ENCODE measurements around the gene C20orf96. TPM values are rescaled to one million over a fixed set of nuclear protein-coding genes. Genes with fewer than 3 reads are reported as not detected.
"Not testable (repeated sequence)": the region's sequence is repeated elsewhere in the genome, so short reads cannot be mapped to it uniquely, and the experiment has no call there.

C20orf96 gene
- total and polyA plus RNA-seq, 4 donors, result 6.8 to 29.3 (median 17.9) TPM

DNA sequence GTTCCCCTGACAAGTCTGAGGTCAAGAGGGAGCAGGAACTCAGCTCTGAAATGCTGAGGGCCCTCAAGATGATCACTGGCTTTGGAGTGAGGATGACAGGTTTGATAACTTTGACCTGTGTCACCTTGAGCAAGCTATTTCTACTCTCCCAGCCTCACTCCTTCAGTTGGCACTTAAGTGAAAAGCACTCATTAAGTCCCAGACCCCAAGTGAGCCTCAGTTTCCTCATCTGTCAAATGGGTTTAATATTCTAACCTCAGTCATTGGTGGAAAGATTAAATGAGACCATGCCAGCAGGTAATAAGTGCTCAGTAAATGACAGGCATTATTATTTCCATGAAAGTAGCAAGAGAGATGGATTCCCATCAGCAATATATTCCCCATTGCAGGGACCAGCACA lies 19.0 kb downstream of the C20orf96 start:
- Histone ChIP-seq H3K4me3 (ENCODE audit: low read depth, low read length) (no peak overlapping the region), H3K9me3 (ENCODE audit: control insufficient read depth, insufficient read depth, low read length) (no peaks in the 10 kb centered on the region), H3K36me3 (ENCODE audit: control insufficient read depth, insufficient read depth, low read length) (peaks cover 19% of the 10 kb centered on the region), H3K4me1 (ENCODE audit: control insufficient read depth, insufficient read depth, low read length) (peaks cover 10% of the 10 kb centered on the region), H3K27me3 (ENCODE audit: control insufficient read depth, insufficient read depth, low read length) (no peaks in the 10 kb centered on the region), H3K27ac (ENCODE audit: low read depth, low read length) (no peak overlapping the region)
- no peak for DNase-seq (ENCODE audit: low read depth in 4 of 6, low spot score in 6 of 6)

DNA sequence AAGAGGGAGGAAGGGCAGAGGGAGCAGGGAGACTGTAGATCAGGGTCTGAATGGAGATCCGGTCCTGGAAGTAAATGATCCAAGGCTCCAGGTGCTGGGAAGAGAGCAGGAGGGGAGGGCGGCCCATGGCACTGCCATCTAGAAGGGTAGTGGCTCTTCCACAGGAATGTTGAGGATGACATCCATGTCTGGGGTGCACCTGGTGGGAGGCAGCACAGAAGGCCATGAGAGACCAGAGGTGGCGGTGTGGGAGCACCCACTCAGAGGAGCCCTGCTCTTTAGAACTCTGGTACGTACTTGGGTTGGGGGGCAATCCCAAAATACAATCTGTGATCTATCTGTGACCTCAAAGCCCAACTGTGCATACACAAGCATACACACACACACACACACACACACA lies 19.5 kb downstream of the C20orf96 start:
- DNase-seq (ENCODE audit: low read depth in 4 of 6, low spot score in 6 of 6), result no peak
- Histone ChIP-seq H3K27me3 (ENCODE audit: control insufficient read depth, insufficient read depth, low read length) (no peaks in the 10 kb centered on the region), H3K36me3 (ENCODE audit: control insufficient read depth, insufficient read depth, low read length) (peaks cover 15% of the 10 kb centered on the region), H3K4me1 (ENCODE audit: control insufficient read depth, insufficient read depth, low read length) (peaks cover 14% of the 10 kb centered on the region), H3K9me3 (ENCODE audit: control insufficient read depth, insufficient read depth, low read length) (no peaks in the 10 kb centered on the region), H3K27ac (ENCODE audit: low read depth, low read length) (no peak overlapping the region), H3K4me3 (ENCODE audit: low read depth, low read length) (no peak overlapping the region)
- WGBS (ENCODE audit: insufficient coverage), result 75% methylated on average over 3 of the region's 4 CpGs

DNA sequence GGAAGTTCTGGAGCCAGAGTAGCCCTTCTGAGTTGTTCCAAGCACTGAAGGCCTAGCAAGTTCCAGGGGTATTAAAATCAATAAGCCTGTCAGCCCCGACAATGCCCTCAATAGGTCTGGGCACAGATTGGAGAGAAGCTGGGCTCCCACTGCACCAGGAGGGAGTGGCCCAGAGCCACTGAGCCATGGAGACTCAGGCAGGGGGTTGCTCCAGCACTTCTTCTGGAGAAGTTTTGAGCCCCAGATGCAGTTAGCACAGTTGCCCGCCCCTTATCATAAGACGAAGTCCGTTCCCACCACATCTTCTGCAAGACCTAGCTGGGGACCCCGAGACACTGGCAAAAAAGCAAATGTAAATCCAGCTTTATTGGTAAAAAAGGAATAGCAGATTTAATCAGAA lies 20.0 kb downstream of the C20orf96 start:
- H3K9me3 ChIP-seq (ENCODE audit: control insufficient read depth, insufficient read depth, low read length), result no peaks in the 10 kb centered on the region
- no peaks in the 10 kb centered on the region for H3K27me3 ChIP-seq (ENCODE audit: control insufficient read depth, insufficient read depth, low read length)
- no peak overlapping the region for H3K4me3 ChIP-seq (ENCODE audit: low read depth, low read length)
- peaks cover 9% of the 10 kb centered on the region for H3K36me3 ChIP-seq (ENCODE audit: control insufficient read depth, insufficient read depth, low read length)
- peaks cover 14% of the 10 kb centered on the region for H3K4me1 ChIP-seq (ENCODE audit: control insufficient read depth, insufficient read depth, low read length)
- no peak overlapping the region for H3K27ac ChIP-seq (ENCODE audit: low read depth, low read length)
- WGBS (ENCODE audit: insufficient coverage), result 88% methylated on average over 2 of the region's 5 CpGs
- no peak for DNase-seq (ENCODE audit: low read depth in 4 of 6, low spot score in 6 of 6)

DNA sequence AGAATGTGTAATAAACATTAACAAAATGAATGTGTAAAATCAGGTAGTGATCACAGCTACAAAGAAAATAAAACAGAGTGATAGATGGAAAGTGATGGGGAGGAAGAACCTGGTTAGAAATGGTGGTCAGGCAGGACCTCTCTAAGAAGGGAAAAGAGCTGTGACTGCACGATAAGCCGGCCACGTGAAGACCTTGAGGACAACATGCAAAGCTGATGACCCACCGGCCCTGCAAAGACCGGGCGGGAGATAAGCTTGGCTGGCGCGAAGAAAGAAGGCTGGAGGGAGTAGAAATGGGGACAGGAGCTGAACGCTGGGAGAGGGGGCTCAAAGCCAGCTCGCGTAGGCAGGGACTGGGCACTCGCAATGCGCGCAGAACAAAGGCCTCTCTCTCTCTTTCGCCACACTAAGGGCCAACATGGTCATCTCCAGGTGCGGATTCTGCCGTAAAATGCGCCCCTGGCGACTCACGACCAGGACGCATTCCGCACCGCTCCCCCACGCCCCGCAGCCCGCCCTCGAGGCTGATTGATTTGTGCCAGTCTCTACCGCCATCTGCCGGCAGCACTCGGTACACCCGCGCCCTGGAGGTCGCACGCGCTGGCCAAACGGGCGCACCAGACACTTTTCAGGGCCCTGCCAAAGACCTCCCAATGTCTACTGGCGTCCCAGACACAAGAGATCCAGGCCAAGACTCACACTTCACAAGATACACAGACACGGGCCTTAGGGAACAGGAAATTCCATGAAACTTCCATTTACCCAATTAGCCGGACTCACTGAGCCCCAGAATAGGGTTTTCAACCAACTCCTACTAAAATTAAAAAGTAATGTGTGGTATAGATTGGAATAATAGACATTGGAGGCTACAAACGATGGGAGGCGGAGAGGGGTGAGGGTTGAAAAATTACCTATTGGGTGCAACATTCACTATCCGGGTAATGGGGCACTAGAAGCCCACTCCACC lies 23.7 kb downstream of the C20orf96 start:
- 1% methylated on average over 38 of the region's 43 CpGs for WGBS (ENCODE audit: insufficient coverage)
- H3K9me3 ChIP-seq (ENCODE audit: control insufficient read depth, insufficient read depth, low read length), result no peaks in the 10 kb centered on the region
- H3K4me1 ChIP-seq (ENCODE audit: control insufficient read depth, insufficient read depth, low read length), result peaks cover 11% of the 10 kb centered on the region
- H3K27ac ChIP-seq (ENCODE audit: low read depth, low read length), result no peak overlapping the region
- H3K36me3 ChIP-seq (ENCODE audit: control insufficient read depth, insufficient read depth, low read length), result peaks cover 4% of the 10 kb centered on the region
- no peaks in the 10 kb centered on the region for H3K27me3 ChIP-seq (ENCODE audit: control insufficient read depth, insufficient read depth, low read length)
- H3K4me3 ChIP-seq (ENCODE audit: low read depth, low read length), result peak overlapping the region; percentile 54
- peak; percentile 57 to 96 (median 70) for DNase-seq (ENCODE audit: low read depth in 4 of 6, low spot score in 6 of 6)

DNA sequence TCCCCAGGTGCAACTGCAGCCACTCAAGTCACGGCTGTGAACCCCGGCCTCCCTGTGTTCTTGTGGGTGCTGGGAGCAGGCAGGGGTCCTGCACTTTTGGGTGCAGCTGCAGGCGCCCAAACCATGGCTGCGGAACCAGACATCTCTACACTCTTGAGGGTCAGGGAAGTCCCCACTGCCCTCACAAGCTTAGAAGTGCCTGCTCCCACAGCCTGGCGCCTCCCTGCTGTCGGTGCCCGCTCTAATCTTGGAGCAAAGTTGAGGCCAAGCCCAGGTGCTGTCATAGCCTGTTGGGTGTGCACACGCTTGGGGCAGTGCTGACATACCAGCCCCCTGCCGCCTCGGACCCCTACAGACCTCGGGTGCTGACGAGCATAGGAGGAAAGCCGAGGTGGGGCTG lies 26.8 kb downstream of the C20orf96 start:
- no peaks in the 10 kb centered on the region for H3K27me3 ChIP-seq (ENCODE audit: control insufficient read depth, insufficient read depth, low read length)
- DNase-seq (ENCODE audit: low read depth in 4 of 6, low spot score in 6 of 6), result no peak
- peaks cover 11% of the 10 kb centered on the region for H3K4me1 ChIP-seq (ENCODE audit: control insufficient read depth, insufficient read depth, low read length)
- no peaks in the 10 kb centered on the region for H3K36me3 ChIP-seq (ENCODE audit: control insufficient read depth, insufficient read depth, low read length)
- no peak overlapping the region for H3K4me3 ChIP-seq (ENCODE audit: low read depth, low read length)
- H3K9me3 ChIP-seq (ENCODE audit: control insufficient read depth, insufficient read depth, low read length), result no peaks in the 10 kb centered on the region
- H3K27ac ChIP-seq (ENCODE audit: low read depth, low read length), result no peak overlapping the region
- 84% methylated on average over 11 of the region's 13 CpGs for WGBS (ENCODE audit: insufficient coverage)

DNA sequence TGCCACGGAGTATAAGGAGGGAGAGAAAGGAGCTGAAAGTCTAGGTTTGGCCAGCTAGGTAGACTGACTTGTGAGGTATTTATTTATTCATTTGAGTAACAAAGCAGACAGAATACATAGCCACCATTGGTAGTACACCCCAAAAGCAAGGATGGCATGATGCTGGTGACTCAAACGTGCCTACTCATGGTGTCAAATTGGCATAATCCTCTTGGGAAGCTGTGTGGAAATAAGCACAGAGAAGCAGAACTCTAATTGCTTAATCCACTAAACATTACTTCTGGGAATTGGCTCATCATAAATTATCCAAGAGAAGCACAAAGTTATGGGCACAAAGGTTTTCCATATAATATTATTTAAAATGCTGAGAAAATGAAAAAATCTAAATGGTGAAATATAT lies 30.6 kb downstream of the C20orf96 start:
- DNase-seq (ENCODE audit: low read depth in 4 of 6, low spot score in 6 of 6), result no peak

DNA sequence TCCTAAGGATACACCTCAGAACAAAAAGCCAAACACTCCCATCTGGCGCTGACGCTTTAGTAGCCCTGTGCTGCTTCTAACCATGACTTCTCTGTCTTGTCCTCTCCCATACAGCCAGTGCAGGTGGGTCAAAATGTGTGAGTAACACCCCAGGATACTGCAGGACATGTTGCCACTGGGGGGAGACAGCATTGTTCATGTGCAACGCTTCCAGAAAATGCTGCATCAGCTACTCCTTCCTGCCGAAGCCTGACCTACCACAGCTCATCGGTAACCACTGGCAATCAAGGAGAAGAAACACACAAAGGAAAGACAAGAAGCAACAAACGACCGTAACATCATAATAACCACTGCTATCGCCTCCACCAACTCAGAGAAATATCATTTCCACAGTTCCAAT lies 31.6 kb downstream of the C20orf96 start:
- Histone ChIP-seq H3K4me3 (ENCODE audit: low read depth, low read length) (no peak overlapping the region), H3K9me3 (ENCODE audit: control insufficient read depth, insufficient read depth, low read length) (no peaks in the 10 kb centered on the region), H3K36me3 (ENCODE audit: control insufficient read depth, insufficient read depth, low read length) (no peaks in the 10 kb centered on the region), H3K27ac (ENCODE audit: low read depth, low read length) (no peak overlapping the region), H3K4me1 (ENCODE audit: control insufficient read depth, insufficient read depth, low read length) (no peaks in the 10 kb centered on the region), H3K27me3 (ENCODE audit: control insufficient read depth, insufficient read depth, low read length) (no peaks in the 10 kb centered on the region)
- peak in 1 of 6 donors; percentile 25 for DNase-seq (ENCODE audit: low read depth in 4 of 6, low spot score in 6 of 6)
- 45% methylated on average over 6 of the region's 8 CpGs for WGBS (ENCODE audit: insufficient coverage)

More for the DNA sequence above, 30.6 kb downstream of the C20orf96 start:
- no peaks in the 10 kb centered on the region for H3K4me1 ChIP-seq (ENCODE audit: control insufficient read depth, insufficient read depth, low read length)
- H3K36me3 ChIP-seq (ENCODE audit: control insufficient read depth, insufficient read depth, low read length), result no peaks in the 10 kb centered on the region
- H3K4me3 ChIP-seq (ENCODE audit: low read depth, low read length), result no peak overlapping the region
- H3K9me3 ChIP-seq (ENCODE audit: control insufficient read depth, insufficient read depth, low read length), result no peaks in the 10 kb centered on the region
- H3K27ac ChIP-seq (ENCODE audit: low read depth, low read length), result no peak overlapping the region
- no CpG with 5 or more reads among the region's 2 CpGs for WGBS (ENCODE audit: insufficient coverage)
- no peaks in the 10 kb centered on the region for H3K27me3 ChIP-seq (ENCODE audit: control insufficient read depth, insufficient read depth, low read length)

DNA sequence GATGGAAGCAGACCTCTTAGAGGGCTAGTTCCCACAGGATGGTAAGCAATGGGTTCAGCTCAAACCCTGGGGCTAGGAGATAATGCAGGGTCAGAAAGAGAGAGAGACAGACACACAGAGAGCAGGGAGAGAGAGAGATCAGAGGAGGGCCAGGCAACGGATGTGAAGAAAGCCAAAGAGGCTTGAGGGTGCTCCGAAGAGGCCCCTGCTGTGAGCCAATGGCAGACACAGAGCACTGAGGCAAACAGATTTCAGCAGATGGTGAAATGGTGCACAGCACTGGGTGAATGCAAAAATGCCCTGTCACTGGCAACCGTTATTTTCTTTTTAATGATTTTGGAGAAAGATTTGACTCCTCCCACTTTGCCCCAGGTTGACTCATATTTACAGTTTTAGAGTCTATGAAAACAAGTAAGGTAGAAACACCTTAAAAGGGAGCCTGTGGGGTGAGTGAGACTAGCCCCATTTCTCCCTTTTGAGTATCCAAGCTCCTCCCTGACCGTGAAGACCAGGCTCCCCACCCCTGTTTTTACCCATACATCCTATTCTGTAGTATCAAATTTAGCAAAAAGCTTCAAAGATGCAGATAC lies 32.2 kb downstream of the C20orf96 start:
- Histone ChIP-seq H3K4me3 (ENCODE audit: low read depth, low read length) (no peak overlapping the region), H3K27me3 (ENCODE audit: control insufficient read depth, insufficient read depth, low read length) (no peaks in the 10 kb centered on the region), H3K9me3 (ENCODE audit: control insufficient read depth, insufficient read depth, low read length) (no peaks in the 10 kb centered on the region), H3K27ac (ENCODE audit: low read depth, low read length) (no peak overlapping the region), H3K4me1 (ENCODE audit: control insufficient read depth, insufficient read depth, low read length) (no peaks in the 10 kb centered on the region), H3K36me3 (ENCODE audit: control insufficient read depth, insufficient read depth, low read length) (no peaks in the 10 kb centered on the region)
- 42% methylated on average over 3 of the region's 4 CpGs for WGBS (ENCODE audit: insufficient coverage)
- DNase-seq (ENCODE audit: low read depth in 4 of 6, low spot score in 6 of 6), result no peak

DNA sequence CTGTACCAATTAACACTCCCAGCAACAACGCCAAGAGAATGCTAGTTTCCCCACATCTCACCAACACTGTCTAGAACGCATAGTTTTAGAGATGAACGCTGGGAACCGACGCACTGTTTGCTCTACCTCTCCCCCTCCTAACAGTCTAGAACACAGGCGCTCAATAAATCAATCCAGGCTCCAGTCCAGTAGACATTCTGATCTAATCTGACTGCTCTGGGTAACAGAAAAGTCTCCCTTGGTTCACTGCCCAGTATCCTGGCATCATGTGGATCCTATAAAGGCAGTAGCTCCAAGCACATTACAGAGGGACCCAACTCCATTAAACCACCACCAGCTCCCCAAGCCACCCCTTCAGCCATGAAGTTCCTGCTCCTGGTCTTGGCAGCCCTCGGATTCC lies 33.1 kb downstream of the C20orf96 start, which contains the start of gene DEFB132:
Gene DEFB132, plus strand, starts transcription at position 306 of the 400 bp plus-strand sequence. Its CDS starts 55 bp downstream, at position 361.
- Histone ChIP-seq H3K27me3 (ENCODE audit: control insufficient read depth, insufficient read depth, low read length) (no peaks in the 10 kb centered on the region), H3K36me3 (ENCODE audit: control insufficient read depth, insufficient read depth, low read length) (no peaks in the 10 kb centered on the region), H3K27ac (ENCODE audit: low read depth, low read length) (no peak within 1 kb of the TSS), H3K9me3 (ENCODE audit: control insufficient read depth, insufficient read depth, low read length) (no peaks in the 10 kb centered on the region), H3K4me1 (ENCODE audit: control insufficient read depth, insufficient read depth, low read length) (no peaks in the 10 kb centered on the region), H3K4me3 (ENCODE audit: low read depth, low read length) (no peak within 1 kb of the TSS)
- WGBS (ENCODE audit: insufficient coverage), result 60% methylated on average over 6 of the region's 7 CpGs
- no peak for DNase-seq (ENCODE audit: low read depth in 4 of 6, low spot score in 6 of 6)

DNA sequence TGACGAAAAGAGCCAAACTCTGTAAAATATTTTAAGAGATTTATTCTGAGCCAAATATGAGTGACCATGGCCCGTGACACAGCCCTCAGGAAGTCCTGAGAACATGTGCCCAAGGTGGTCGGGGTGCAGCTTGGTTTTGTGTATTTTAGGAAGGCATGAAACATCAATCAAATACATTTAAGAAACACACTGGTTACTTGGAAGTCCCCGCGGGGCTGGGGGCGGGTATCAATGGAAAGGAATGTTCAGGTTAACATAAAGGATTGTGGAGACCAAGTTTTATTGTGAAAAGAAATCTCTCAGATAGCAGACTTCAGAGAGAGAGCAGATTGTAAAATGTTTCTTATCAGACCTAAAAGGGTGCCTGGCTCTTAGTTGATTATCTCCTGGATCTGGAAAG lies 37.1 kb downstream of the C20orf96 start:
- H3K4me1 ChIP-seq (ENCODE audit: control insufficient read depth, insufficient read depth, low read length); H3K27me3 ChIP-seq (ENCODE audit: control insufficient read depth, insufficient read depth, low read length); DNase-seq (ENCODE audit: low read depth in 4 of 6, low spot score in 6 of 6); H3K9me3 ChIP-seq (ENCODE audit: control insufficient read depth, insufficient read depth, low read length); H3K36me3 ChIP-seq (ENCODE audit: control insufficient read depth, insufficient read depth, low read length); H3K4me3 ChIP-seq (ENCODE audit: low read depth, low read length); H3K27ac ChIP-seq (ENCODE audit: low read depth, low read length): not testable (repeated sequence)
- 73% methylated on average over 3 of the region's 6 CpGs for WGBS (ENCODE audit: insufficient coverage)
